ENCODE measurements around the gene MT2A. TPM values are rescaled to one million over a fixed set of nuclear protein-coding genes. Genes with fewer than 3 reads are reported as not detected.
A peak's percentile ranks its signal among the peaks of the same experiment; 100 is the strongest.

Gene MT2A
- total RNA-seq, 1 donor from 2014 or later, result 2,392 TPM

- DNase-seq (ENCODE audit: low spot score), result peak; percentile 12
These were observed 14.1 kb upstream of the MT2A start for GRCh38 chr16:56594292-56594619.

GRCh38 chr16:56600398-56600999 lies 7.9 kb upstream of the MT2A start:
- peak; percentile 47 for DNase-seq (ENCODE audit: low spot score)

GRCh38 chr16:56601325-56601724 lies 7.1 kb upstream of the MT2A start:
- DNase-seq (ENCODE audit: low spot score), result peak; percentile 84

- peak; percentile 72 for DNase-seq (ENCODE audit: low spot score)
These were observed 4.8 kb upstream of the MT2A start for GRCh38 chr16:56603589-56603988.

- DNase-seq (ENCODE audit: low spot score), result no peak
These were observed 3.4 kb upstream of the MT2A start for GRCh38 chr16:56604966-56605365.

GRCh38 chr16:56605475-56605874 lies 2.9 kb upstream of the MT2A start:
- no peak for DNase-seq (ENCODE audit: low spot score)

GRCh38 chr16:56606071-56606475 lies 2.3 kb upstream of the MT2A start:
- peak; percentile 88 for DNase-seq (ENCODE audit: low spot score)

GRCh38 chr16:56606476-56607108 lies 1.8 kb upstream of the MT2A start:
- DNase-seq (ENCODE audit: low spot score), result peak; percentile 82

- peak; percentile 94 for DNase-seq (ENCODE audit: low spot score)
These were observed 1.2 kb upstream of the MT2A start for GRCh38 chr16:56607109-56607618.

- no peak for DNase-seq (ENCODE audit: low spot score)
These were observed 725 bp upstream of the MT2A start for GRCh38 chr16:56607675-56608042.

GRCh38 chr16:56608876-56609462 lies 585 bp downstream of the MT2A start:
- DNase-seq (ENCODE audit: low spot score), result peak; percentile 89

- DNase-seq (ENCODE audit: low spot score), result peak; percentile 39
These were observed 1.1 kb downstream of the MT2A start for GRCh38 chr16:56609463-56609921.

GRCh38 chr16:56610017-56610608 lies 1.7 kb downstream of the MT2A start:
- peak; percentile 88 for DNase-seq (ENCODE audit: low spot score)

- no peak for DNase-seq (ENCODE audit: low spot score)
These were observed 2.3 kb downstream of the MT2A start for GRCh38 chr16:56610609-56611111.

GRCh38 chr16:56611281-56611833 lies 3.0 kb downstream of the MT2A start:
- peak; percentile 86 for DNase-seq (ENCODE audit: low spot score)

GRCh38 chr16:56613706-56614105 lies 5.3 kb downstream of the MT2A start:
- DNase-seq (ENCODE audit: low spot score), result no peak

- DNase-seq (ENCODE audit: low spot score), result no peak
These were observed 6.2 kb downstream of the MT2A start for GRCh38 chr16:56614549-56614991.

- no peak for DNase-seq (ENCODE audit: low spot score)
These were observed 7.0 kb downstream of the MT2A start for GRCh38 chr16:56615353-56615752.

- no peak for DNase-seq (ENCODE audit: low spot score)
These were observed 8.3 kb downstream of the MT2A start for GRCh38 chr16:56616608-56617211.

GRCh38 chr16:56617212-56618085 lies 9.1 kb downstream of the MT2A start:
- peak; percentile 92 for DNase-seq (ENCODE audit: low spot score)

Data from mesenteric fat pad (tissue), 1 donor.